H1 (cell line): ENCODE data around the gene KCNJ3. TPM values are rescaled to one million over a fixed set of nuclear protein-coding genes. Genes with fewer than 3 reads are reported as not detected.

ENCODE experiments used
- CTCF ChIA-PET: fragments of 300-600 bp; sonication (Branson Sonifier 250); formaldehyde crosslinking; loops from one replicate; lab custom pipeline; 2021; ENCODE audit not compliant: partially characterized antibody; lab: Charles Lee
- POLR2A ChIA-PET: fragments of 300-600 bp; sonication (Branson Sonifier 250); formaldehyde crosslinking; loops from one replicate; lab custom pipeline; 2021; ENCODE audit warnings: inconsistent platforms; ENCODE audit not compliant: partially characterized antibody; lab: Charles Lee
- DNase-seq, 2 experiments: peaks; one replicate each; pipeline versions ENCODE4 v3.0.0 to v3.0.0-alpha.2; 2010 to 2022; ENCODE audit warnings: low spot score in 2 of 2, low read depth in 1 of 2, mixed read lengths in 1 of 2
- FAIRE-seq: peaks from 2 replicates; lab custom pipeline; 2011; peaks lifted over from hg19 to GRCh38; lab: Jason Lieb, UNC
- H2AFZ ChIP-seq: 2 replicates; pipeline ENCODE4 v1.8.1; 2012; ENCODE audit warnings: low read length, inconsistent platforms
- H2AK5ac ChIP-seq: 2 replicates; pipeline ENCODE4 v1.6.1; 2013; ENCODE audit warnings: low read depth, low read length
- H2BK120ac ChIP-seq: replicated peaks from 2 replicates; pipeline ENCODE3; 2013; ENCODE audit warnings: low read depth, low read length, inconsistent platforms
- H2BK12ac ChIP-seq: 2 replicates; pipeline ENCODE4 v1.6.1; 2013; ENCODE audit warnings: low read depth, low read length
- H2BK15ac ChIP-seq: 2 replicates; pipeline ENCODE4 v1.6.1; 2013; ENCODE audit warnings: low read length
- H2BK20ac ChIP-seq: 2 replicates; pipeline ENCODE4 v1.6.1; 2013; ENCODE audit warnings: low read length
- H2BK5ac ChIP-seq: 2 replicates; pipeline ENCODE4 v1.6.1; 2013; ENCODE audit warnings: low read depth, low read length
- H3K14ac ChIP-seq: 2 replicates; pipeline ENCODE4 v1.6.1; 2013; ENCODE audit warnings: inconsistent platforms; ENCODE audit not compliant: insufficient read length
- H3K18ac ChIP-seq: 2 replicates; pipeline ENCODE4 v1.6.1; 2013; ENCODE audit warnings: low read length; ENCODE audit errors: extremely low read depth
- H3K23ac ChIP-seq: 2 replicates; pipeline ENCODE4 v1.6.1; 2013; ENCODE audit warnings: inconsistent platforms; ENCODE audit not compliant: insufficient read length
- H3K23me2 ChIP-seq: 2 replicates; pipeline ENCODE4 v1.6.1; 2013; ENCODE audit warnings: low read depth, low read length
- H3K27ac ChIP-seq: 2 replicates; pipeline ENCODE4 v1.6.1; 2011; ENCODE audit warnings: low read depth, low read length, inconsistent platforms
- H3K27me3 ChIP-seq, 4 experiments: replicated peaks in 1 of 4; 1 replicate in 1 of 4; 2 replicates in 3 of 4; pipeline versions ENCODE4 v1.6.1 to v1.8.1; 2011 to 2013; ENCODE audit warnings: low read length in 3 of 4, mild to moderate bottlenecking in 3 of 4, inconsistent platforms in 2 of 4, mixed read lengths in 2 of 4, moderate library complexity in 1 of 4; ENCODE audit not compliant: control insufficient read depth in 3 of 4, insufficient read depth in 3 of 4; ENCODE audit errors: extremely low read depth in 1 of 4
- H3K36me3 ChIP-seq, 4 experiments: 2 replicates each; pipeline versions ENCODE4 v1.6.1 to v1.8.1; 2011 to 2013; ENCODE audit warnings: mild to moderate bottlenecking in 4 of 4, low read length in 3 of 4, moderate library complexity in 2 of 4, control low read depth in 1 of 4, inconsistent platforms in 1 of 4; ENCODE audit not compliant: insufficient read depth in 4 of 4, control insufficient read depth in 2 of 4
- H3K4ac ChIP-seq: replicated peaks from 2 replicates; pipeline ENCODE3; 2013; ENCODE audit warnings: low read length, low read depth, mixed read lengths, inconsistent platforms; ENCODE audit not compliant: insufficient read length
- H3K4me1 ChIP-seq, 4 experiments: replicated peaks in 1 of 4; 1 replicate in 1 of 4; 2 replicates in 3 of 4; pipeline versions ENCODE4 v1.6.1 to v1.8.1; 2011 to 2013; ENCODE audit warnings: low read length in 3 of 4, inconsistent platforms in 2 of 4, mixed read lengths in 1 of 4; ENCODE audit not compliant: insufficient read depth in 4 of 4, control insufficient read depth in 3 of 4
- H3K4me2 ChIP-seq, 2 experiments: 2 replicates each; pipeline versions ENCODE4 v1.6.1 to v1.8.1; 2011 to 2013; ENCODE audit warnings: low read depth in 2 of 2, low read length in 2 of 2, control low read depth in 1 of 2, inconsistent platforms in 1 of 2, mild to moderate bottlenecking in 1 of 2; ENCODE audit not compliant: insufficient read depth in 1 of 2
- H3K4me3 ChIP-seq, 4 experiments: fragments of 200-600, 300-600 bp in 1 of 4; sonication (generic), shearing (Covaris generic), sonication (Bioruptor Twin) in 1 of 4; 2 replicates each; pipeline versions ENCODE4 v1.5.1 to v1.8.1; 2011 to 2016; ENCODE audit warnings: low read length in 4 of 4, low read depth in 3 of 4, control low read depth in 2 of 4, inconsistent platforms in 2 of 4, mild to moderate bottlenecking in 2 of 4, mixed read lengths in 1 of 4, moderate library complexity in 1 of 4; ENCODE audit not compliant: insufficient read depth in 2 of 4; ENCODE audit errors: extremely low read depth in 1 of 4
- H3K56ac ChIP-seq: replicated peaks from 2 replicates; pipeline ENCODE3; 2013; ENCODE audit warnings: low read depth, mild to moderate bottlenecking, mixed read lengths, low read length, inconsistent platforms; ENCODE audit not compliant: insufficient read length
- H3K79me1 ChIP-seq: 2 replicates; pipeline ENCODE4 v1.6.1; 2013; ENCODE audit warnings: low read depth, low read length, control low read depth
- H3K79me2 ChIP-seq, 2 experiments: 2 replicates each; pipeline versions ENCODE4 v1.6.1 to v1.8.1; 2012 to 2013; ENCODE audit warnings: low read length in 2 of 2, mild to moderate bottlenecking in 2 of 2, inconsistent platforms in 1 of 2; ENCODE audit not compliant: insufficient read depth in 2 of 2, control insufficient read depth in 1 of 2
- H3K9ac ChIP-seq, 4 experiments: replicated peaks in 1 of 4; 1 replicate in 1 of 4; 2 replicates in 3 of 4; pipeline versions ENCODE4 v1.6.1 to v1.8.1; 2011 to 2013; ENCODE audit warnings: low read depth in 3 of 4, low read length in 3 of 4, control low read depth in 2 of 4, mild to moderate bottlenecking in 2 of 4, moderate library complexity in 2 of 4, inconsistent platforms in 1 of 4; ENCODE audit errors: extremely low read depth in 1 of 4
- H3K9me3 ChIP-seq, 2 experiments: 2 replicates each; pipeline versions ENCODE4 v1.6.1 to v1.8.1; 2012 to 2013; ENCODE audit warnings: mild to moderate bottlenecking in 2 of 2, moderate library complexity in 2 of 2, control low read depth in 1 of 2, inconsistent platforms in 1 of 2, low read depth in 1 of 2, low read length in 1 of 2, mixed read lengths in 1 of 2; ENCODE audit not compliant: insufficient read depth in 2 of 2
- H4K20me1 ChIP-seq, 2 experiments: replicated peaks in 1 of 2; 2 replicates each; pipeline versions ENCODE3 to v1.8.1; 2011 to 2013; ENCODE audit warnings: inconsistent platforms in 2 of 2, low read length in 2 of 2, mild to moderate bottlenecking in 1 of 2; ENCODE audit not compliant: insufficient read depth in 2 of 2, control insufficient read depth in 1 of 2
- H4K5ac ChIP-seq: 2 replicates; pipeline ENCODE4 v1.6.1; 2013; ENCODE audit warnings: low read length, low read depth, mixed read lengths, inconsistent platforms; ENCODE audit not compliant: insufficient read length
- H4K8ac ChIP-seq: 2 replicates; pipeline ENCODE4 v1.8.0; 2013; ENCODE audit warnings: mild to moderate bottlenecking, moderate library complexity, low read length, inconsistent platforms; ENCODE audit not compliant: insufficient read depth; ENCODE audit errors: extremely low read depth
- H4K91ac ChIP-seq: replicated peaks from 2 replicates; pipeline ENCODE3; 2013; ENCODE audit warnings: low read length, mixed read lengths, inconsistent platforms; ENCODE audit not compliant: insufficient read length
- ASH2L ChIP-seq: fragments of 200-600, 300-600 bp; sonication (generic); IDR thresholded peaks from one replicate; pipeline ENCODE4 v1.7.1; 2017; ENCODE audit warnings: low read length
- SIX5 ChIP-seq: IDR thresholded peaks from 2 replicates; pipeline ENCODE4 v1.6.1; 2011; ENCODE audit warnings: mild to moderate bottlenecking, low read depth, low read length
- WGBS, 2 experiments: shearing (Covaris generic) in 1 of 2; methylation state at CpG; one replicate each; pipeline versions ENCODE4 v1.1.6 to v1.1.7; 2013 to 2015; ENCODE audit warnings: low lambda C conversion rate in 2 of 2, mixed read lengths in 2 of 2, inconsistent platforms in 1 of 2, low coverage in 1 of 2, missing lambda C conversion rate in 1 of 2; ENCODE audit not compliant: insufficient replicate concordance in 2 of 2, insufficient coverage in 1 of 2, insufficient read length in 1 of 2; ENCODE audit errors: extremely low coverage in 1 of 2, missing lambda C conversion rate in 1 of 2; 5-methylcytosine and 5-hydroxymethylcytosine counted together
- polyA plus RNA-seq, 7 experiments: library from polyadenylated mRNA; depleted of rRNA in 3 of 7; stranded (reverse) in 5 of 7; unstranded in 2 of 7; fragments of >200 nt in 5 of 7; fragments of 200-250 nt in 2 of 7; gene quantifications; 1 replicate in 5 of 7; 2 replicates in 1 of 7; 4 replicates in 1 of 7; pipeline versions ENCODE4 v1.2.1 to v1.2.3, GENCODE V29; 2011 to 2013; ENCODE audit warnings: missing spikeins in 2 of 7, mixed read lengths in 2 of 7
- total RNA-seq: library from RNA; stranded (reverse); fragmentation: NEBNext Ultra II Directional; extraction: Animal tissue kit (Norgen Biotek cat#: 25700); gene quantifications from 2 replicates; pipeline ENCODE4 v1.2.1, GENCODE V29; 2021

Gene KCNJ3
- total and polyA plus RNA-seq, 2 of the 8 experiments (the other 6 are each of a cell fraction or from before 2014, with no cell fraction given), result 0.11 to 0.50 TPM

DNA sequence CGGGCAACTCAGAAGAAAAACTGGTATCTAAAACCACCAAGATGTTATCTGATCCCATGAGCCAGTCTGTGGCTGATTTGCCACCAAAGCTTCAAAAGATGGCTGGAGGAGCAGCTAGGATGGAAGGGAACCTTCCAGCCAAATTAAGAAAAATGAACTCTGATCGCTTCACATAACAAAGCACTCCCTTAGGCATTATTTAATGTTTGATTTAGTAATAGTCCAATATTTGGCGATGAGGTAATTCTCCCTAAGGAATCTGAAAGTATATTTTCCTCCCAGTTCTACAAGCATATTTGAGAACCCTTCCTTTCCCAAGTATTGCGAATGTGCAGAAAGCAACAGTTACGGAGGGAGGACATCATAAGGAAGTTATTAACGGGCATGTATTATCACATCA is 156.6 kb downstream of the KCNJ3 start:
- H3K27me3 ChIP-seq, result no peaks in the 10 kb centered on the region
- no peak overlapping the region for H2BK120ac ChIP-seq
- H3K18ac ChIP-seq, result no peak overlapping the region
- no peak overlapping the region for H2AFZ ChIP-seq
- H3K23me2 ChIP-seq, result no peaks in the 10 kb centered on the region
- H2BK5ac ChIP-seq, result no peak overlapping the region
- no peak overlapping the region for H3K14ac ChIP-seq
- no peak for DNase-seq
- ChIA-PET POLR2A (no interaction called here), CTCF (no interaction called here)
- H3K36me3 ChIP-seq, result no peaks in the 10 kb centered on the region
- H3K56ac ChIP-seq, result no peak overlapping the region
- H3K23ac ChIP-seq, result no peak overlapping the region
- H3K4me3 ChIP-seq, result no peak overlapping the region
- no peak overlapping the region for H3K9ac ChIP-seq
- no peak overlapping the region for H2BK12ac ChIP-seq
- no peaks in the 10 kb centered on the region for H3K79me2 ChIP-seq
- H3K4me2 ChIP-seq, result no peak overlapping the region
- no peak overlapping the region for H2BK20ac ChIP-seq
- no peaks in the 10 kb centered on the region for H3K4me1 ChIP-seq
- 95% methylated on average over 6 of the region's 6 CpGs; no CpG with 5 or more reads in 1 of the 2 experiments for WGBS, 2 experiments
- no peak overlapping the region for H2BK15ac ChIP-seq
- no peaks in the 10 kb centered on the region for H3K79me1 ChIP-seq
- H4K5ac ChIP-seq, result no peak overlapping the region
- no peak overlapping the region for H4K91ac ChIP-seq
- no peaks in the 10 kb centered on the region for H4K20me1 ChIP-seq
- no peak for FAIRE-seq
- H3K4ac ChIP-seq, result no peak overlapping the region
- no peaks in the 10 kb centered on the region for H3K9me3 ChIP-seq
- H3K27ac ChIP-seq, result no peak overlapping the region
- no peak overlapping the region for H4K8ac ChIP-seq
- no peak overlapping the region for H2AK5ac ChIP-seq
- TF ChIP-seq SIX5 (no peak), ASH2L (no peak)
